Neuronal stem cell (in vitro differentiated cells): Measurements from ENCODE around the gene FBXO41.

Source experiments
- DNase-seq: peaks from one replicate; pipeline ENCODE4 v3.0.0-alpha.2; 2013; ENCODE audit warnings: low spot score
- H2AFZ ChIP-seq: one replicate; pipeline ENCODE4 v1.6.1; 2013; ENCODE audit warnings: mild to moderate bottlenecking, low read length, inconsistent platforms
- H2AK5ac ChIP-seq: 2 replicates; pipeline ENCODE4 v1.6.1; 2013; ENCODE audit warnings: low read depth, mild to moderate bottlenecking, inconsistent platforms, low read length, moderate library complexity, mixed read lengths
- H2BK120ac ChIP-seq: 2 replicates; pipeline ENCODE4 v1.6.1; 2013; ENCODE audit warnings: low read depth, mild to moderate bottlenecking, inconsistent platforms, low read length, moderate library complexity, mixed read lengths
- H2BK12ac ChIP-seq: one replicate; pipeline ENCODE4 v1.6.1; 2013; ENCODE audit warnings: low read length, inconsistent platforms
- H2BK15ac ChIP-seq: 2 replicates; pipeline ENCODE4 v1.6.1; 2013; ENCODE audit warnings: mild to moderate bottlenecking, low read length, inconsistent platforms, mixed read lengths
- H2BK5ac ChIP-seq: one replicate; pipeline ENCODE4 v1.6.1; 2013; ENCODE audit warnings: inconsistent platforms, mild to moderate bottlenecking, low read length, moderate library complexity
- H3K14ac ChIP-seq: one replicate; pipeline ENCODE4 v1.6.1; 2013; ENCODE audit warnings: low read length, inconsistent platforms
- H3K18ac ChIP-seq: 2 replicates; pipeline ENCODE4 v1.6.1; 2013; ENCODE audit warnings: low read length, inconsistent platforms
- H3K23ac ChIP-seq: 2 replicates; pipeline ENCODE4 v1.6.1; 2013; ENCODE audit warnings: low read depth, mild to moderate bottlenecking, mixed read lengths, low read length, inconsistent platforms; ENCODE audit not compliant: poor library complexity
- H3K27ac ChIP-seq: replicated peaks from 3 replicates; pipeline ENCODE4 v1.5.1; 2013; ENCODE audit warnings: low read length, inconsistent platforms
- H3K27me3 ChIP-seq, 3 experiments: 2 replicates each; pipeline ENCODE4 v1.6.1; 2013; ENCODE audit warnings: low read length in 3 of 3, mild to moderate bottlenecking in 2 of 3, inconsistent platforms in 1 of 3, low read depth in 1 of 3, mixed read lengths in 1 of 3, moderate library complexity in 1 of 3; ENCODE audit not compliant: control insufficient read depth in 3 of 3, insufficient read depth in 3 of 3
- H3K36me3 ChIP-seq, 2 donors: replicated peaks in 1 of 2; 2 replicates each; pipeline ENCODE4 v1.6.1; 2013; ENCODE audit warnings: low read length in 2 of 2; ENCODE audit not compliant: control insufficient read depth in 2 of 2, insufficient read depth in 2 of 2
- H3K4ac ChIP-seq: 2 replicates; pipeline ENCODE4 v1.6.1; 2013; ENCODE audit warnings: inconsistent platforms, mild to moderate bottlenecking, low read length, moderate library complexity
- H3K4me1 ChIP-seq, 2 donors: 1 replicate in 1 of 2; 2 replicates in 1 of 2; pipeline ENCODE4 v1.6.1; 2013; ENCODE audit warnings: low read length in 2 of 2, low read depth in 1 of 2; ENCODE audit not compliant: control insufficient read depth in 2 of 2, insufficient read depth in 1 of 2
- H3K4me2 ChIP-seq: one replicate; pipeline ENCODE4 v1.6.1; 2013; ENCODE audit warnings: mild to moderate bottlenecking, low read length, inconsistent platforms; ENCODE audit not compliant: insufficient read depth, poor library complexity, severe bottlenecking
- H3K4me3 ChIP-seq, 2 donors: 2 replicates each; pipeline ENCODE4 v1.5.1; 2013; ENCODE audit warnings: low read length in 2 of 2, mild to moderate bottlenecking in 2 of 2, inconsistent platforms in 1 of 2, moderate library complexity in 1 of 2
- H3K79me1 ChIP-seq: one replicate; pipeline ENCODE4 v1.6.1; 2013; ENCODE audit warnings: low read depth, mild to moderate bottlenecking, inconsistent platforms, low read length, moderate library complexity
- H3K9ac ChIP-seq: one replicate; pipeline ENCODE4 v1.6.1; 2013; ENCODE audit warnings: mild to moderate bottlenecking, low read depth, low read length, inconsistent platforms; ENCODE audit not compliant: poor library complexity
- H3K9me3 ChIP-seq, 2 donors: replicated peaks in 1 of 2; 2 replicates each; pipeline versions ENCODE3 to v1.6.1; 2013; ENCODE audit warnings: low read length in 2 of 2, mild to moderate bottlenecking in 2 of 2, inconsistent platforms in 1 of 2, low read depth in 1 of 2, mixed read lengths in 1 of 2, moderate library complexity in 1 of 2; ENCODE audit not compliant: control insufficient read depth in 2 of 2, insufficient read depth in 1 of 2
- H4K8ac ChIP-seq: one replicate; pipeline ENCODE4 v1.6.1; 2013; ENCODE audit warnings: low read depth, mild to moderate bottlenecking, inconsistent platforms, low read length, moderate library complexity
- H4K91ac ChIP-seq: one replicate; pipeline ENCODE4 v1.6.1; 2013; ENCODE audit warnings: low read length, low read depth, mild to moderate bottlenecking, inconsistent platforms; ENCODE audit not compliant: poor library complexity
- WGBS, 2 donors: extraction: QIAGEN DNeasy Blood & Tissue Kit; methylation state at CpG; one replicate each; pipeline ENCODE4 v1.1.7; 2013; ENCODE audit warnings: missing lambda C conversion rate in 2 of 2, mixed read lengths in 1 of 2; ENCODE audit not compliant: insufficient read length in 2 of 2, insufficient replicate concordance in 1 of 2; ENCODE audit errors: extremely low coverage in 2 of 2; 5-methylcytosine and 5-hydroxymethylcytosine counted together

The FBXO41 gene

DNA sequence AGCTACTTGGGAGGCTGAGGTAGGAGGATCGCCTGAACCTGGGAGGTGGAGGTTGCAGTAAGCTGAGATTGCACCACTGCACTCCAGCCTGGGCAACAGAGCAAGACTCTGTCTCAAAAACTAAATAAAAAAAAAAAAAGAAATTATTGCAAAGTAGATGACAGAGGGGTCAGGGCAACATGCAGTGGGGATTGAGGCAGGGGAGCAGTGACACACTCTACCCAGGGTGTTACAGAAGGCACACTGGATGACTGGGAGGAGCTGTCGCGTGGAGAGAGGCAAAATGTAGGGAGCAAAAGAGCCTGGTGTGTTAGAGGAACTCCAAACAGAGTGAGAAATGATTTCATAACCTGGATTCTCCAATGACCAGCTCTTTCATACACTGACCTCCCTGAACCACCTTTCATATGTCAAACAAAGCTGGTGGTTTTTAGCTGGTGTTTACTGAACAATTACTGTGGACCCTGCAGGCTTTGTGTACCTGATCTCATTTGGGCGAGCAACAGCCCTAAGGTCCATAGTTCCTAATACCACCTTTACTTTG, 22.1 kb downstream of the FBXO41 start:
- no peak overlapping the region for H2BK15ac ChIP-seq
- peaks cover 6 to 9% of the 10 kb centered on the region in 2 donors for H3K36me3 ChIP-seq
- H3K27ac ChIP-seq: no peak overlapping the region
- H3K4me1 ChIP-seq: peaks cover 0 to 2% of the 10 kb centered on the region in 2 donors
- H3K9me3 ChIP-seq: no peaks in the 10 kb centered on the region
- no peak overlapping the region for H3K9ac ChIP-seq
- peaks cover 7% of the 10 kb centered on the region for H3K79me1 ChIP-seq
- H3K4ac ChIP-seq: no peak overlapping the region
- H2BK5ac ChIP-seq: no peak overlapping the region
- H4K8ac ChIP-seq: no peak overlapping the region
- H3K18ac ChIP-seq: no peak overlapping the region
- no peak overlapping the region for H2BK120ac ChIP-seq
- no peak overlapping the region for H4K91ac ChIP-seq
- no peaks in the 10 kb centered on the region for H3K27me3 ChIP-seq
- H2AK5ac ChIP-seq: no peak overlapping the region
- no peak overlapping the region for H3K4me2 ChIP-seq
- no peak overlapping the region for H3K4me3 ChIP-seq
- no peak overlapping the region for H3K14ac ChIP-seq
- H3K23ac ChIP-seq: no peak overlapping the region
- no peak overlapping the region for H2AFZ ChIP-seq
- no CpG with 5 or more reads among the region's 4 CpGs for WGBS, 2 donors
- DNase-seq: no peak
- H2BK12ac ChIP-seq: no peak overlapping the region

DNA sequence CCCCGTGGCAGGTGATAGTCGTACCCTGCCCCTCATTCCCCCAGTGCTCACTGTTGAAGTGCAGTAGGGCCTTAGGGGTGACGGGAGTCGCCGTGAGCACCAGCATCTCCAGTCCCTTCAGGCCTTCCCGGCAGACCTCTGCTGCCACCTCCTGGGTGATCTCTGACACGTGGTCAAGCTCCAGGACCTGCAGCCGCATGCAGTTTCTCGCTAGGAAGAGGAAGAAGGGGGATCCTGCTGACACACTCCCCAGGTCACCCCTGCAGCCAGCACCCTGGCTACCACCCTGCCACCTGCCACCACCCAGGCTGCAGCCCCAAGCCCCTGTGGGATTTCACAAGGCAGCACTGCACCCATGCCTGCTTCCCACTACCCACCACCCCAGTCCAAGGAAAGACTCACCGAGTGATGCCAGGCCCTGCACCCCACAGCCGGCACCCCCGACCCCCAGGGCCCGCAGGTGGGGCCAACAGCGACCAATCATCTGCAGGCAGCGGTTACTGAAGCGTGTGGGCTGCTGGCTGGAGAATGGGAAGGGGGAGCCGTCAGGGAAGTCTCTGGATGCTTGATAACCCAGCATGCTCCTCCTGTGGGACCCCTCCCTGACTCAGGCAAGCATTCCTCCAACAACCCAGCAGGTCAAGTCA, 23.8 kb downstream of the FBXO41 start:
- no CpG with 5 or more reads among the region's 17 CpGs for WGBS, 2 donors
- H2BK15ac ChIP-seq: no peak overlapping the region
- H3K9me3 ChIP-seq: no peaks in the 10 kb centered on the region
- H3K4ac ChIP-seq: peak overlapping the region; percentile 61
- H3K4me3 ChIP-seq: no peak overlapping the region
- H3K18ac ChIP-seq: peak overlapping the region; percentile 87
- H3K79me1 ChIP-seq: no peaks in the 10 kb centered on the region
- no peak overlapping the region for H2BK12ac ChIP-seq
- no peak overlapping the region for H3K23ac ChIP-seq
- H3K27ac ChIP-seq: no peak overlapping the region
- H4K91ac ChIP-seq: no peak overlapping the region
- H3K4me2 ChIP-seq: no peak overlapping the region
- H3K14ac ChIP-seq: peak overlapping the region; percentile 21
- no peak overlapping the region for H2BK120ac ChIP-seq
- H3K4me1 ChIP-seq: peaks cover 0 to 2% of the 10 kb centered on the region in 2 donors
- no peak overlapping the region for H2AFZ ChIP-seq
- H3K9ac ChIP-seq: peak overlapping the region; percentile 50
- DNase-seq: no peak
- H3K36me3 ChIP-seq: peaks cover 6 to 15% of the 10 kb centered on the region in 2 donors
- H4K8ac ChIP-seq: peak overlapping the region; percentile 79
- H2BK5ac ChIP-seq: no peak overlapping the region
- H2AK5ac ChIP-seq: peak overlapping the region; percentile 28
- no peaks in the 10 kb centered on the region for H3K27me3 ChIP-seq

- Histone ChIP-seq H2AFZ (no peak overlapping the region), H3K27ac (no peak overlapping the region), H3K79me1 (no peaks in the 10 kb centered on the region), H4K91ac (no peak overlapping the region), H3K14ac (no peak overlapping the region), H3K18ac (no peak overlapping the region), H3K4me3 (no peak overlapping the region), H3K4me1 (peaks cover 0 to 4% of the 10 kb centered on the region in 2 donors), H2BK120ac (no peak overlapping the region), H4K8ac (peak overlapping the region; percentile 26), H3K23ac (no peak overlapping the region), H3K27me3 (no peaks in the 10 kb centered on the region), H3K36me3 (peaks cover 6 to 21% of the 10 kb centered on the region in 2 donors), H3K9ac (peak overlapping the region; percentile 16), H2AK5ac (peak overlapping the region; percentile 28), H3K9me3 (no peaks in the 10 kb centered on the region), H3K4ac (no peak overlapping the region), H2BK12ac (no peak overlapping the region), H2BK15ac (no peak overlapping the region), H2BK5ac (no peak overlapping the region), H3K4me2 (no peak overlapping the region)
- no CpG with 5 or more reads among the region's 4 CpGs for WGBS, 2 donors
- DNase-seq: no peak
Observed at GRCh38 chr2:73259704-73260337, 24.5 kb downstream of the FBXO41 start.

DNA sequence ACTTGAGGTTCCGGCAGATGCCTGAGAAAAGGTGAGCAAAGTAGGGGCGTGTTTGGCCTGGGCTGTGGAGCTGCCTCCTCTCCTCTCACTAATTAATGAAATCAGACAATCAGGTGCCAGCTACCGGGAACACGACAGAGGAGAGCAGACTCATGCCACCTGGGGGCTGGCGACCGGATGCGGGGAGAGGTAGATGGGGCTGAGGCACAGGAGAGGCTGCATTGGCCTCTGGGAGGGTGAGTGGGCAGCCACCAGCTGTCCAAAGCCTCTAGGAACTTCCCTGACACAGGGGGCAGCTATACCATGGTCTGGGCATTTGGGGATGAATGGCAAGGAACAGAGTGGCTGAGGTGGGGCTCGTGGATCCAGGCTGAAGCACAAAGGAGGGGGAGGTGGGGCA, 25.0 kb downstream of the FBXO41 start:
- H3K4me1 ChIP-seq: peaks cover 0 to 4% of the 10 kb centered on the region in 2 donors
- H3K4me3 ChIP-seq: no peak overlapping the region
- no peak overlapping the region for H3K4ac ChIP-seq
- DNase-seq: no peak
- no peaks in the 10 kb centered on the region for H3K9me3 ChIP-seq
- no peak overlapping the region for H2AK5ac ChIP-seq
- no peaks in the 10 kb centered on the region for H3K27me3 ChIP-seq
- H3K4me2 ChIP-seq: no peak overlapping the region
- no peak overlapping the region for H2BK12ac ChIP-seq
- H3K27ac ChIP-seq: no peak overlapping the region
- WGBS, 2 donors: no CpG with 5 or more reads among the region's 8 CpGs
- H2BK15ac ChIP-seq: no peak overlapping the region
- H3K9ac ChIP-seq: no peak overlapping the region
- no peak overlapping the region for H3K14ac ChIP-seq
- H3K23ac ChIP-seq: no peak overlapping the region
- no peak overlapping the region for H2BK120ac ChIP-seq
- peaks cover 9 to 27% of the 10 kb centered on the region in 2 donors for H3K36me3 ChIP-seq
- H3K18ac ChIP-seq: no peak overlapping the region
- no peak overlapping the region for H4K8ac ChIP-seq
- no peaks in the 10 kb centered on the region for H3K79me1 ChIP-seq
- no peak overlapping the region for H2AFZ ChIP-seq
- H2BK5ac ChIP-seq: no peak overlapping the region
- H4K91ac ChIP-seq: no peak overlapping the region
